Mammary epithelial cell (primary cell): ENCODE results near the gene GSTO1.

Experiments
- EZH2 ChIP-seq: IDR thresholded peaks from 2 replicates; pipeline ENCODE4 v1.6.1; 2012; ENCODE audit warnings: low read length, inconsistent platforms, borderline replicate concordance
- TF ChIP-seq, protein P1 (sequence below), 2 donors: IDR thresholded peaks in 1 of 2; conservative IDR thresholded peaks in 1 of 2; 2 replicates each; pipeline ENCODE4 v1.5.1; 2011 to 2012; ENCODE audit warnings: inconsistent platforms in 2 of 2, low read length in 2 of 2, mild to moderate bottlenecking in 2 of 2, control low read depth in 1 of 2, low read depth in 1 of 2; ENCODE audit not compliant: insufficient read depth in 1 of 2; ENCODE audit errors: extremely low read depth in 1 of 2

DNA sequence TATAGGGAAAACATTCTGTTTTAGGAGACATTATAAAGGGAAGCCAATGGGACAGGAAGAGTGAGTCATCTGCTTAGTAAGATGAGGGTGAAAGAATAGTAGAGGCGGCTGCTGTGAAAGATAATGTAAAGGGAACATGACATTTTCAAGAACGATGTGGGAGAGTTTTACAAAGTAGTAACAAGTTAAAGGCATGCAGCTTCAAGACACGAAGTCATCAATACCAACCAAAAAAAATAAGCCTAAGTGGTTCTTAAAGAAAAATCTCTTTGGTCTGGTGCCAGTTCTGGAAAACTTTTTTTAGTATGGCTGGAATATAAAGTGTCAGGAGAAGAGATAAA lies 6.1 kb downstream of the GSTO1 start:
- TF ChIP-seq, protein P1, sequence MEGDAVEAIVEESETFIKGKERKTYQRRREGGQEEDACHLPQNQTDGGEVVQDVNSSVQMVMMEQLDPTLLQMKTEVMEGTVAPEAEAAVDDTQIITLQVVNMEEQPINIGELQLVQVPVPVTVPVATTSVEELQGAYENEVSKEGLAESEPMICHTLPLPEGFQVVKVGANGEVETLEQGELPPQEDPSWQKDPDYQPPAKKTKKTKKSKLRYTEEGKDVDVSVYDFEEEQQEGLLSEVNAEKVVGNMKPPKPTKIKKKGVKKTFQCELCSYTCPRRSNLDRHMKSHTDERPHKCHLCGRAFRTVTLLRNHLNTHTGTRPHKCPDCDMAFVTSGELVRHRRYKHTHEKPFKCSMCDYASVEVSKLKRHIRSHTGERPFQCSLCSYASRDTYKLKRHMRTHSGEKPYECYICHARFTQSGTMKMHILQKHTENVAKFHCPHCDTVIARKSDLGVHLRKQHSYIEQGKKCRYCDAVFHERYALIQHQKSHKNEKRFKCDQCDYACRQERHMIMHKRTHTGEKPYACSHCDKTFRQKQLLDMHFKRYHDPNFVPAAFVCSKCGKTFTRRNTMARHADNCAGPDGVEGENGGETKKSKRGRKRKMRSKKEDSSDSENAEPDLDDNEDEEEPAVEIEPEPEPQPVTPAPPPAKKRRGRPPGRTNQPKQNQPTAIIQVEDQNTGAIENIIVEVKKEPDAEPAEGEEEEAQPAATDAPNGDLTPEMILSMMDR (conservative IDR thresholded peaks at IDR 0.05 in 1 of 2, IDR thresholded peaks at IDR 0.05 in 1 of 2; ENCODE audit: extremely low read depth in 1 of 2, insufficient read depth in 1 of 2, low read depth in 1 of 2, low read length in 2 of 2): no peak
- TF ChIP-seq EZH2: no peak
